Gastrocnemius medialis (tissue), 4 donors: ENCODE measurements around the gene ENTPD8. TPM values are rescaled to one million over a fixed set of nuclear protein-coding genes. Genes with fewer than 3 reads are reported as not detected.

Source experiments
- ATAC-seq, 2 donors: fragments of 150-250 bp; one replicate each; pipeline ENCODE4 v1.9.1; 2016
- DNase-seq, 2 donors: peaks; one replicate each; pipeline ENCODE4 v3.0.0-alpha.2; 2019
- H3K27ac ChIP-seq, 4 donors: fragments of 200-600 bp; sonication (generic); 1 replicate in 1 of 4; 2 replicates in 3 of 4; pipeline ENCODE4 v1.5.1; 2016 to 2018; ENCODE audit warnings: mild to moderate bottlenecking in 2 of 4, moderate library complexity in 1 of 4
- H3K27me3 ChIP-seq, 3 donors: fragments of 200-600 bp; sonication (generic) in 2 of 3; 1 replicate in 1 of 3; 2 replicates in 2 of 3; pipeline versions ENCODE4 v1.5.1 to v1.6.0; 2016 to 2019; ENCODE audit warnings: mild to moderate bottlenecking in 1 of 3, moderate library complexity in 1 of 3
- H3K36me3 ChIP-seq, 2 donors: fragments of 200-600 bp; sonication (generic) in 1 of 2; one replicate each; pipeline ENCODE4 v1.5.1; 2017 to 2018
- H3K4me1 ChIP-seq, 2 donors: fragments of 200-600 bp; sonication (generic) in 1 of 2; one replicate each; pipeline ENCODE4 v1.5.1; 2016 to 2017; ENCODE audit warnings: mild to moderate bottlenecking in 2 of 2
- H3K4me3 ChIP-seq, 4 donors: fragments of 200-600 bp; sonication (generic) in 3 of 4; 1 replicate in 1 of 4; 2 replicates in 3 of 4; pipeline ENCODE4 v1.5.1; 2016 to 2019; ENCODE audit warnings: mild to moderate bottlenecking in 2 of 4
- H3K9me3 ChIP-seq, 3 donors: fragments of 200-600 bp; sonication (generic) in 2 of 3; 1 replicate in 1 of 3; 2 replicates in 2 of 3; pipeline ENCODE4 v1.5.1; 2016 to 2019
- CTCF ChIP-seq, 5 experiments: fragments of 450-650 bp in 3 of 5; fragments of 200-600 bp in 2 of 5; sonication (generic) in 2 of 5; IDR thresholded peaks in 4 of 5; conservative IDR thresholded peaks in 1 of 5; 1 replicate in 4 of 5; 2 replicates in 1 of 5; pipeline ENCODE4 v1.5.1; 2016 to 2019; ENCODE audit warnings: antibody characterized with exemption in 5 of 5, mild to moderate bottlenecking in 3 of 5, moderate library complexity in 3 of 5
- POLR2A ChIP-seq, 2 donors: fragments of 450-650 bp; IDR thresholded peaks; one replicate each; pipeline ENCODE4 v1.6.1; 2017; ENCODE audit warnings: antibody characterized with exemption in 2 of 2, mild to moderate bottlenecking in 2 of 2, moderate library complexity in 2 of 2
- in situ Hi-C, 4 donors: fragments of 200-750 bp; cut with MboI; loops; one replicate each; pipeline versions ENCODE4 v1.15.0 to v1.8.0; 2017; ENCODE audit warnings: low sequenced_read_pairs in 4 of 4
- intact Hi-C: fragments of 100-400 bp; cut with DNase I; formaldehyde crosslinking; loops from one replicate; pipeline ENCODE4 v1.15.1; 2023; ENCODE audit warnings: low total_unique reads
- total RNA-seq, 4 donors: library from RNA; depleted of rRNA; stranded (reverse); fragments of >200 nt; gene quantifications; one replicate each; pipeline versions ENCODE4 v1.1.0 to v1.2.3, GENCODE V29; 2016

ENTPD8 gene
- total RNA-seq, 4 donors from 2014 or later: 0.23 TPM; not detected in 3

GRCh38 chr9:137404961-137405567 is 36.1 kb downstream of the ENTPD8 start:
- Histone ChIP-seq H3K9me3 (no peaks in the 10 kb centered on the region), H3K4me1 (peaks cover 5 to 13% of the 10 kb centered on the region in 2 donors), H3K27ac (no peak overlapping the region), H3K4me3 (no peak overlapping the region), H3K36me3 (no peaks in the 10 kb centered on the region), H3K27me3 (no peaks in the 10 kb centered on the region)
- in situ Hi-C loops (loop anchor here (10.0 to 25.0 kb wide), 2 partner anchors 110 to 118 kb away; partner anchors contain the start of gene TOR4A (in 3 of the 4)), intact Hi-C loops (no loop called here)
- DNase-seq (no peak), ATAC-seq (no peak)
- TF ChIP-seq POLR2A (IDR thresholded peaks at IDR 0.05) (no peak), CTCF (IDR thresholded peaks at IDR 0.05 in 4 of 5, conservative IDR thresholded peaks at IDR 0.05 in 1 of 5) (no peak)

GRCh38 chr9:137403269-137403668 is 37.9 kb downstream of the ENTPD8 start:
- intact Hi-C loops (no loop called here), in situ Hi-C loops (loop anchor here (10.0 to 25.0 kb wide), 2 partner anchors 108 to 116 kb away; partner anchors contain the start of gene TOR4A (in 3 of the 4))
- DNase-seq (no peak), ATAC-seq (no peak)
- Histone ChIP-seq H3K9me3 (no peaks in the 10 kb centered on the region), H3K27me3 (no peaks in the 10 kb centered on the region), H3K4me1 (peaks cover 5 to 13% of the 10 kb centered on the region in 2 donors), H3K36me3 (no peaks in the 10 kb centered on the region), H3K4me3 (no peak overlapping the region), H3K27ac (no peak overlapping the region)
- no peak for TF ChIP-seq CTCF (IDR thresholded peaks at IDR 0.05 in 4 of 5, conservative IDR thresholded peaks at IDR 0.05 in 1 of 5)
- no peak for TF ChIP-seq POLR2A (IDR thresholded peaks at IDR 0.05)

- no peaks in the 10 kb centered on the region for H3K36me3 ChIP-seq
- in situ Hi-C loops (loop anchor here (10.0 to 25.0 kb wide), 2 partner anchors 108 to 115 kb away; partner anchors contain the start of gene TOR4A (in 3 of the 4)), intact Hi-C loops (no loop called here)
- no peaks in the 10 kb centered on the region for H3K9me3 ChIP-seq
- TF ChIP-seq CTCF (IDR thresholded peaks at IDR 0.05 in 4 of 5, conservative IDR thresholded peaks at IDR 0.05 in 1 of 5): no peak
- TF ChIP-seq POLR2A (IDR thresholded peaks at IDR 0.05): no peak
- ATAC-seq: no peak
- H3K4me3 ChIP-seq: no peak overlapping the region
- peaks cover 5 to 12% of the 10 kb centered on the region in 2 donors for H3K4me1 ChIP-seq
- H3K27ac ChIP-seq: no peak overlapping the region
- DNase-seq: no peak
- H3K27me3 ChIP-seq: no peaks in the 10 kb centered on the region
These were observed 38.4 kb downstream of the ENTPD8 start for GRCh38 chr9:137402746-137403145.

GRCh38 chr9:137398561-137399468 is 42.3 kb downstream of the ENTPD8 start:
- in situ Hi-C loops: no loop called here
- no peaks in the 10 kb centered on the region for H3K36me3 ChIP-seq
- DNase-seq: no peak

More at GRCh38 chr9:137398561-137399468, 42.3 kb downstream of the ENTPD8 start:
- Histone ChIP-seq H3K9me3 (no peaks in the 10 kb centered on the region), H3K4me1 (no peaks in the 10 kb centered on the region), H3K4me3 (no peak overlapping the region), H3K27ac (no peak overlapping the region), H3K27me3 (no peaks in the 10 kb centered on the region)
- intact Hi-C loops: no loop called here
- ATAC-seq: no peak
- TF ChIP-seq POLR2A (IDR thresholded peaks at IDR 0.05) (no peak), CTCF (IDR thresholded peaks at IDR 0.05 in 4 of 5, conservative IDR thresholded peaks at IDR 0.05 in 1 of 5) (no peak)
